ENCODE measurements around the gene LCE1F.

LCE1F gene

DNA sequence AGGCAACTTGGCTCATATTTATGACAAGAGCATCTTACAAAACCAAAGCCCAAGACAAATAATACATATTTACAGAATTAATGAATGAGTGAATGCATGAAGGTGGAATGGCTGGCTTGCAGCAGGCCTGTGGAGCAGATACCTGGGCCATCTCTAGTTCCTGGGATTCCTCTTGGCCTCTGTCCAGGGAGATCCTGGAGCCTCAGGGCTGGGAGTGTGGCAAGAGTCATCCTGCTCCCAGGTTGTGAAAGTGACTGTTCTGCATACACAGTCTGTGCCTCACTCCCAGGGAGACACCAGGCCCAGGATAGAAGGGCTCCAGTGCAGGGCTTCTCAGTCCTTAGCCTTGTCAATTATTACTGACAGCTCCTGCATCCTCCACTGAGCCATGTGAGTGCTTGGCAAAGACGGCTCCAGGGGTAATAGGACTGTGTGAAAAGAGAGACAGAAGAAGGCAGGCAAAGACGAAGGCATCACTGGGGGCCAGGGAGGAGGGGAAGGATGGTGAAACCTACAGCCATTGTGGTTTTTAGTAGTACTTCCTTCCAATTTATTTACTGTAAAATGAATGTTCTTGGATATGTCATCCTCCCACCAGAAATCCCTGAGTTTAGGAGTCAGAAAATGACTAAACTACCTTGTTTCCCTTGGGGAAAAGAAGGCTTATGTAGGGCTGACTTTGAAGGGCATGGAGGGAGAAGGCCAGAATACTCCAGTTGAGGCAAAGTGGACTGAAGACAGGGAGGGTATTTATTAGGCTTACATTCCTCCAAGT, 31.4 kb upstream of the LCE1F start:
- DNase-seq (ENCODE audit: low spot score), result no peak
- in situ Hi-C loops (cut with MboI; ENCODE audit: low sequenced_read_pairs, unreplicated experiment), result no loop called here
- TF ChIP-seq, protein P1, sequence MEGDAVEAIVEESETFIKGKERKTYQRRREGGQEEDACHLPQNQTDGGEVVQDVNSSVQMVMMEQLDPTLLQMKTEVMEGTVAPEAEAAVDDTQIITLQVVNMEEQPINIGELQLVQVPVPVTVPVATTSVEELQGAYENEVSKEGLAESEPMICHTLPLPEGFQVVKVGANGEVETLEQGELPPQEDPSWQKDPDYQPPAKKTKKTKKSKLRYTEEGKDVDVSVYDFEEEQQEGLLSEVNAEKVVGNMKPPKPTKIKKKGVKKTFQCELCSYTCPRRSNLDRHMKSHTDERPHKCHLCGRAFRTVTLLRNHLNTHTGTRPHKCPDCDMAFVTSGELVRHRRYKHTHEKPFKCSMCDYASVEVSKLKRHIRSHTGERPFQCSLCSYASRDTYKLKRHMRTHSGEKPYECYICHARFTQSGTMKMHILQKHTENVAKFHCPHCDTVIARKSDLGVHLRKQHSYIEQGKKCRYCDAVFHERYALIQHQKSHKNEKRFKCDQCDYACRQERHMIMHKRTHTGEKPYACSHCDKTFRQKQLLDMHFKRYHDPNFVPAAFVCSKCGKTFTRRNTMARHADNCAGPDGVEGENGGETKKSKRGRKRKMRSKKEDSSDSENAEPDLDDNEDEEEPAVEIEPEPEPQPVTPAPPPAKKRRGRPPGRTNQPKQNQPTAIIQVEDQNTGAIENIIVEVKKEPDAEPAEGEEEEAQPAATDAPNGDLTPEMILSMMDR (IDR thresholded peaks at IDR 0.05; ENCODE audit: borderline replicate concordance, control extremely low read depth, extremely low read depth, insufficient read depth, missing control alignments), result no peak

DNA sequence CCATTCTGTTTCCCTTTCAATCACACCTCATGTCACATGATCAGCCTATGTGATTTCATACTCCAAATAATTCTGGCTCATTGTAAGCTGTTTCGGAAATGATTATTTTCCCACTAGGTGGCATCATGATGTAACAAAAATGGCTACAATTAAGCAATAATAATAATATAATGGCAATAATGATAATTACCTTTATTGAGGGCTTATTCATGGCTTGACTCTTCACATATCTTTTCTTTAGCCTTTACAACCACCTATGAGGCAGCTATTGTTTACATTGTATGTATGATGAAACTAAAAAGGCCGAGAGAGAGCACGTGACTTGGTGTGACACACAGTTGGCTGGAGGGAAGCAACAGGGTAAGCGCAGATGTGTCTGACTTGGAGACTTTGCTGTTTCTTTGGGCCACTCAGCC, 29.6 kb upstream of the LCE1F start:
- in situ Hi-C loops (cut with MboI; ENCODE audit: low sequenced_read_pairs, unreplicated experiment), result no loop called here
- DNase-seq (ENCODE audit: low spot score), result no peak
- TF ChIP-seq, protein P1 (IDR thresholded peaks at IDR 0.05; ENCODE audit: borderline replicate concordance, control extremely low read depth, extremely low read depth, insufficient read depth, missing control alignments), result no peak

DNA sequence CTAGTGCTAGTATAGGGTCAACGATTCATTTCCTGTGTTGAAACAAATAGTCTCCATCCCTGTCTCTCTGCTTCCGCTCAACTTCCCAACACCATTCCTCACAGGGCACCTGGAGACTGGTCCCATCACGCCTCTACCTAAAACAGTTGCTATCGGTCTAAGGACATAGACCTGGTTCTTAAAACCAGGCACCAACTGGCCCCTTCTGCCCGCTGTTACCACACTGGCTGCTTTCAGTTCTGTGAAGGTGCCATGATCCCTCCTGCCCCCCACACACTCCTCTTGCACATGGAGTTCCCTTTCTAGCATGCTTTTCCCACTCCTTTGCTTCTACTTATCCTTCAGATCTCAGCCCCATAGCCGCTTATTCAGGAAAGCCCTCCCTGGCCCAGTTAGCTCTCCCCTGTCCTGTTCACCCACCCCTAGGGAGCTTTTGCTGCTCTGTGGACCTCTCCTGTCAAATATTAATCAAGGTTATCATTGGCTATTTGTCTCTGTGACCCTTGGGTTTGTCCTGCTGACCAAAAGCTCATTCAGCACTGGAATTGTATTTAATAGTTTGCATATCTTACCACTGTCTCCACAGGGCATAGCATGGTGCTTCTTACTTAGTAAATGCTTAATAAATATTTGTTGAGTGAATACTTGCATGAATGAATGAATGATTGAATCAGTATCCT, 29.0 kb upstream of the LCE1F start:
- in situ Hi-C loops (cut with MboI; ENCODE audit: low sequenced_read_pairs, unreplicated experiment), result no loop called here
- no peak for DNase-seq (ENCODE audit: low spot score)
- TF ChIP-seq, protein P1 (IDR thresholded peaks at IDR 0.05; ENCODE audit: borderline replicate concordance, control extremely low read depth, extremely low read depth, insufficient read depth, missing control alignments), result no peak

DNA sequence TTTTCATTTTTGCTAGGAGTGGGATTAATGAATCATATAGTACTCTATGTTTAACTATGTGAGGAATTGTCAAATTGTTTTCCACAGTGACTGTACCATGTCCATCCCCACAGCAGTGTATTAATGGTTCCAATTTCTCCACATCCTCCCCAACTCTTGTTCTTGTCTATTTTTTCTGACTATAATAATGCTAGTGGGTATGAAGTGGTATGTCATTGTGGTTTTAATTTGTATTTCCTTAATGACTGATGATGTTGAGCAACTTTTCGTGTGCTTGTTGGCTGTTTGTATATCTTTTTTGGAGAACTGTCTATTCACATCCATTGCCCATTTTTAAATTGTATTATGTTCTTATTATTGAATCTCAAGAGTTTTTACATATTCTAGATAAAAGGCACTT, 27.1 kb upstream of the LCE1F start:
- TF ChIP-seq, protein P1 (IDR thresholded peaks at IDR 0.05; ENCODE audit: borderline replicate concordance, control extremely low read depth, extremely low read depth, insufficient read depth, missing control alignments), result no peak
- DNase-seq (ENCODE audit: low spot score), result no peak
- in situ Hi-C loops (cut with MboI; ENCODE audit: low sequenced_read_pairs, unreplicated experiment), result no loop called here

DNA sequence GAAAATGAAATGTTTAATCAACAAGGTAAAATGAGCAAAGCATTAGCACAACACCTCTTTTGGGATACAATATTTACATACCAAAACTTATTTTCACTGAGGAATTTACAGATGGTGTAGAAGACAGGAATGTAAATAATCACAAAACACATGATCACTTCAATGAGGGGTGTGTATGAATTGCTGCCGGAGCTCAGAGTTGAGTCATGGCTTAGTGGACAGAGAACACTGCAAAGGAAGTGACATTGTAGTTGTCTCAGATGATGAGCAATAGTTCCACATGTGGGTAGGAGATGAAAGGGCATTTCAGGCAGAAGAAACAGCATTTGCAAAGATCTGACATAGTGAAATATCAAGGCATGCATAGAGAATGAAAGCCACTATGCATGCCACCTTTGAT, 22.7 kb upstream of the LCE1F start:
- in situ Hi-C loops (cut with MboI; ENCODE audit: low sequenced_read_pairs, unreplicated experiment), result no loop called here
- TF ChIP-seq, protein P1 (IDR thresholded peaks at IDR 0.05; ENCODE audit: borderline replicate concordance, control extremely low read depth, extremely low read depth, insufficient read depth, missing control alignments), result no peak
- no peak for DNase-seq (ENCODE audit: low spot score)

DNA sequence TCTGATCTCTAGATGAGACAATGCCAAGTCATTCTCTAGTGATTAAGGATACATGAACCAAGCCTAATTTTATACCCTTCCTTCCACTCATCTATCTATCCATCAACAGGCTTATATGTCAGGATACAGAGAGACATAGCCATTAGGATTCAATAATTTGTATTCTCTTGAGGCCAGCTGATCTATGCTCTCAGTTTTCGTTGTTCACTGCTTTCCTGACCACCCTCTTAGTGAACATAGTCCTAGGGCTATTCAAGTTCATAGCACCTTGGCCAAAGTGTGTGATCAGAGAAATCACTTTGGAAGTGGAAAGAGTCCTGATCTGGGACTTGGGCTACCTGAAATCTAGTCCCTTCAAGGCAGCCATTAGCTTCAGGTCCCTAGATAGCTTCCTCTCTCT, 21.4 kb upstream of the LCE1F start:
- no peak for DNase-seq (ENCODE audit: low spot score)
- TF ChIP-seq, protein P1 (IDR thresholded peaks at IDR 0.05; ENCODE audit: borderline replicate concordance, control extremely low read depth, extremely low read depth, insufficient read depth, missing control alignments), result no peak
- in situ Hi-C loops (cut with MboI; ENCODE audit: low sequenced_read_pairs, unreplicated experiment), result no loop called here
